NCI-H1694 (cell line): ENCODE results near the gene TRIM61.
"Not testable (repeated sequence)": the region's sequence is repeated elsewhere in the genome, so short reads cannot be mapped to it uniquely, and the experiment has no call there.

Source experiments
- DNase-seq: peaks from one replicate; lab custom pipeline; 2025; lab: John Stamatoyannopoulos, UW

The TRIM61 gene

DNA sequence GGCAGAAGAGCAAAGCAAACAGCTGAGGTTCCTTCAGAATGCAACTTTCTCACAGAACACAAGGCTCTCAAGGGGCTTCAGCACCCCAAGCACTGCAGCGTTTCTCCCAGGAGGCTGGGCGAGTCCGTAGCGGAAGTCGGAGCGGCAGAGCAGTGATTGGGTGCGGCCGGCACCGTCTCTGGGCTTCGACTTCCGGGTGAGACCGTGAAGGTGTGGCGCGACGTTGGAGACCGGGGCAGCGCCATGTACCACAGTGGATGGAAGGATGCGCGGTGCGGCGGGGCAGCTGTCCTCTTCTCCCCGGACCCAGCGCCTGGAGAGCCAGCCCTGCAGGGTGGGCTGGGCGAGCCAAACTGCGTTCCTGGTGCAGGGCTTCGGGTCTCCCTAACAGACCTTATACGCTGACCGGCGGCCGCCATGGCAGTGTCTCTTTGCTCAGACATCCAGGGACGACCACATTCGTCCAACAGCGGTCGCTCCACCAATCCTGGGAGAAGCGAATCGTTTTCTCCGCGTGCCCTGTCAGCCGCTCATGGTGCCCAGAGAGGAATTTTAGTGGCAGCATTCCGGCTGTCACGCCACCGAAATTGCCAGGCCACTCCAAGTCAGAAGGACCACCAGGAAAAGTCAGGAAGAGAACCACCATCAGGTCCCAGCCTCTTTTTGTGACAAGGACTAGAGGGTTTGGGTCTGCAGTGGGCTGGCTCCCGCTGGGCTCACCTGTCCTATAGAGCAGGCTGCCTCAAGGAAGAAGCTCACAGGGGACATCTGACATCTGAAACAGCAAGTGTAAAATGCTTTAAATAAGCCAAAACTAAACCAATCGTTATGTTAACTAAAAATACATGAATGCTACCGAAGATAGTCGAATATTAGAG is 20.5 kb downstream of the TRIM61 start:
- no peak for DNase-seq

GRCh38 chr4:164955107-164955805 is 22.2 kb downstream of the TRIM61 start:
- no peak for DNase-seq

- no peak for DNase-seq
Observed at GRCh38 chr4:164952551-164952950, 24.9 kb downstream of the TRIM61 start.

DNA sequence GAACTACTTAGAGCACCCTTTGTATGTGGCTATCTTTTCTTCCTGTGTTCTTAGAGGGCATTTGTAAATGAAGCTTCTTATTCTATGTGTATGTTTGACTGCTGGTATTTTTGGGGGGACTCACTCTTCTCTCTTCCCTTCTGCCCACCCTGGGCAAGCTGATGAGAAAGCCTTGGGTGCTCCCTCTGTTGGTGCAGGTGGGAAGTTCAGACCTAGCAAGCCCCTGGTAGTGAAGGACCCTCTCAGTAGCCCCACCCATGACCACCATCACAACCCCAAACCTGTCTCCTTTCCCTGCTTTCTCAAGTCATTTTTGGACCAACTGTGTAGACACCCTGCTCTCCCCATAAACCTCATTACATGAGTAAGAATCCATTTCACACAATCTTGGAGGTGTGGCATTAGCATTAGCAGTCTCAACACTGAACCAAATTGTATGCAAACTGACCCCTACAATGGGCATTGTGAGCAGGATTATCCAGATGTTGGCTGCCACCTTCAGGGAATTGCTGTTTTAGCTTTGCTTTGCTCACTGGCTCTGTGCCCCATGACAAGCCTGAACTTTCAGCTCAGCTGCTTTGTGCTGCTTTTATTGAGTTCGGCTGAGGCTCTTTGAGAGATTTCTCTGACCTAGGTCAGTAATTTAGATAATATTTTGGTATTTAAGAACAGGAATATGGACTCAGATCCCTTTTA is 27.9 kb downstream of the TRIM61 start:
- DNase-seq: no peak

DNA sequence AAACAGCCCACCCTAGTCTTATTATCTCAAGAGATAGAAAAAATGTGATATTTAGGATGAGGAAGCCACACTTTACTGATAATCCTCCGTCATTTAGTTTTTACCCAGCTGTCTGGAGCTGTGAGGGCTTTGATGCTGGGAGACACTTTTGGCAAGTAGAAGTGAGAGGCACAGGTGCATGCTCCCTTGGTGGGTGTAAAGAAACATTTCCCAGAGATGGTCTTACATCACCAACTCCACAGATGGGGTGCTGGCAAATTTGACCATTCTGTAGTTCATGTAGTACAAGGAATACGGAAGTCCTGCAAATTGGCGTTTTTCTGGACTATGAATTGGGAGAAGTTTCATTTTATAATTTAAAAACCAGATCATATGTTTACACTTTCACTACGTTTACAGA is 28.5 kb downstream of the TRIM61 start:
- DNase-seq: no peak

DNA sequence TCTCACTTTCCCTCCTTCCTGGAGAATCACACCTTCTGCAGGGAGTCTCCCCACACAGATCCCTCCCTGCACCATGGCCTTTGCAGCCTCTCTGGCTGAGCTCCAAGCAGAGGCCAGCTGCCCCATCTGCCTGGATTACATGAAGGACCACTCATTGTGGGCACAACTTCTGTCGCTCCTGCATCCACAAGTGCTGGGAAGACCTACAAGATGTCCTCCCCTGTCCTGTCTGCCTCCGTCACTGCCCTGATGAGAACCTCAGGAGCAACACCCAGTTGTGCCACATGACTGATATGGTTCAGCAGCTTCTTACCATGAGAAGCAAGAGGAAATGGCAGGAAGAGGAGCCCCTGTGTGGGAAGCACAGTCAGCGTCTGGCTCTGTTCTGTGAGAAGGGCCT is 29.5 kb downstream of the TRIM61 start:
- not testable (repeated sequence) for DNase-seq

- DNase-seq: no peak
Observed at GRCh38 chr4:164946810-164947209, 30.6 kb downstream of the TRIM61 start.

DNA sequence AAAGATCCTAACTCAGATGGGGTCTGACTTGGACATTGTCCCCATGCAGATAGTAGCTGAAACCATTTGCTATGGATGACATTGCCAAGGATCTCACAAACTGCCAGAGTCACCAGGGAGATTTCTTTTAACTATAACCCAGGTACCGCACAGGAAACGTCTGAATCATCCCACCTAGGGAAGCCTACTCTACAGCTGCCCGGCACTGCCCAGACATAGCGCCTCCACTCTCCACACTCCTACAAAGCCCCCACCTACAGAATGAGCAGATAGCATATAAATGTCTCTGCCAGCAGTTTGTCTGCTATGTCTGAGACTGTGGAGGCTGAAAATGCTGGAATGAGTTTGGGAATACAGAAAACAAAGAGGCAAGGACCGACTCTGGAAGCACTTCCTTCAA is 32.3 kb downstream of the TRIM61 start:
- no peak for DNase-seq

DNA sequence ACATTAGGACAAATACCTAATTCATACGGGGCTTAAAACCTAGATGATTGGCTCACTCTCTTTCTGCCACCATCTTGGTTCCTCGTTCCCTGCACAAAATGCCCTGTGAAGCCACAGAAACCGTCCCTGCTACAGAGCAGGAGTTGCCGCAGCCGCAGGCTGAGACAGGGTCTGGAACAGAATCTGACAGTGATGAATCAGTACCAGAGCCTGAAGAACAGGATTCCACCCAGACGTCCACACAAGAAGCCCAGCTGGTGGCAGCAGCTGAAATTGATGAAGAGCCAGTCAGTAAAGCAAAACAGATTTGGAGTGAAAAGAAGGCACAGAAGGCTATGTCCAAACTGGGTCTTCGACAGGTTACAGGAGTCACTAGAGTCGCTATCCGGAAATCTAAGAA is 34.3 kb downstream of the TRIM61 start:
- no peak for DNase-seq

- no peak for DNase-seq
Observed at GRCh38 chr4:164937576-164938270, 39.7 kb downstream of the TRIM61 start.

- DNase-seq: not testable (repeated sequence)
Observed at GRCh38 chr4:164935865-164936606, 41.4 kb downstream of the TRIM61 start.

DNA sequence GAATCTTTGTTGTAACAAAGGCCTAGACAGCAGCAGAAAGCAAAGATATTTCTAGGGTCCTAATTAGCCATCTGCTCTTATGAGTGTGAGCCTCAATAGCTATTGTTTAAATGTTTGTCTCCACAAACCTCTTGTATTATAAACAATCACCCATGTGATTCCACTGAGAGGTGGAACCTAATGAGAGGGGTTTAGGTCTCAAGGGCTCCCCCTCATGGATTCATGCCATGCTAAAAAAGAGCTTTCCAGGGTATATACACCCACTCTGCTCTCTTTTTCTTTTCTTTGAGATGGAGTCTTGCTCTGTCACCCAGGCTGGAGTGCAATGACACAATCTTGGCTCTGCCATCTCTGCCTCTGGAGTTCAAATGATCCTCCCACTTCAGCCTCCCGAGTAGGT is 42.1 kb downstream of the TRIM61 start:
- DNase-seq: no peak

GRCh38 chr4:164933244-164933643 is 44.2 kb downstream of the TRIM61 start:
- no peak for DNase-seq

DNA sequence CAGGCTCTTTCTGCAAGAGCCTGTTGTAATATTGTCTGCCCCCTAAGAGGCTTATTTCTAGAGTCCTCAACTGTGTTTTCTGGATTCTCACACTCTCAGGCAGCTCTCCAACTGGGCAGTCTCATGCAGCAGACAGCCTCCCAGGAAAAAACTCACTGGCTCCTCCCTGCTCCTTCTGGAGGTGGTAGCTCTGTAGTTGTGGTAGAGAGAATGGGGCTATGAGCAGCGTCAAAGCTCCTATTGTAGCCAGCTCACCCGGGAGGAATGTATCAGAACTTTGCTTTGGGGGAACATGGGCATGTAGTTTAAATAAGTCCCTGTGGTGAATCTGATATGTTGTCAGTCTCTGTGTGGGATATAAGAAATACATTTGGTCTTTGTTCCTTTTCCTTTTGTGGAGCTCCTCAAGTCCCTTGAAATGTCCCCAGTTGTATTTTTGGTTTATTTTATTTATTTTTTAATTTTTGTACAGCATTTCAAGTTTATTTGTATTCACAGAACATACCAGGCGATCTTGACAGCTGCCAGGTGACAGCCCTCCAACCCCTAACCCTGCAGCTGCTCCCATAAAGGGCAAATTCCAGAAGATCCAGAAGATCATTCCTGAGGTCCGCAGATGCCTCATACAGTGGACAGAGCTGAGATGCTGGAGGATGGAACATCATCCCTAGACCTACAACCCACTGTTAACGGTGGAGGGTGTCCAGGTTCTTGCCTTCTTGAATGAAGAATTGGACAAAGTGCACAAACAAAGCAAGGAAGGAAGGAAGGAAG is 45.7 kb downstream of the TRIM61 start:
- DNase-seq: no peak

DNA sequence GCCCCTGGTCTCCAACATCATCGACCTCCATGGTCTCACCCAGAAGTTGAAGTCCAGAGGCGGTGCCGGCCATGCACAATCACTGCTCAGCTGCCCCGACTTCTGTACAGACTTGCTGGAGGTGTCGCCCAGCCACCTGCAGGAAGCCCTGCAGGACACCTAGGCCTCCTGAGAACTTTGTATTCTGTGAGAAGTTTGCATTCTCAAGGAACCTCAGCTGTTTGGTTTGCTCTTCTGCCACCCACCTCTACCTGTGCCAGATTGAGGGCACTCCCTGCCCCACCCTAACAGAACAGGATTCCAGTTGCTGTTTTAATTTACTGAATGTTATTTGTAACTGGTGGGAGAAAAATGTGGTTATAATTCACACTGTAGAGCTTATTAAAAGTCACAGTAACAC is 46.8 kb downstream of the TRIM61 start:
- DNase-seq: no peak

- DNase-seq: not testable (repeated sequence)
Observed at GRCh38 chr4:164927101-164927500, 50.4 kb downstream of the TRIM61 start.

GRCh38 chr4:164926301-164926700 is 51.2 kb downstream of the TRIM61 start:
- DNase-seq: no peak

DNA sequence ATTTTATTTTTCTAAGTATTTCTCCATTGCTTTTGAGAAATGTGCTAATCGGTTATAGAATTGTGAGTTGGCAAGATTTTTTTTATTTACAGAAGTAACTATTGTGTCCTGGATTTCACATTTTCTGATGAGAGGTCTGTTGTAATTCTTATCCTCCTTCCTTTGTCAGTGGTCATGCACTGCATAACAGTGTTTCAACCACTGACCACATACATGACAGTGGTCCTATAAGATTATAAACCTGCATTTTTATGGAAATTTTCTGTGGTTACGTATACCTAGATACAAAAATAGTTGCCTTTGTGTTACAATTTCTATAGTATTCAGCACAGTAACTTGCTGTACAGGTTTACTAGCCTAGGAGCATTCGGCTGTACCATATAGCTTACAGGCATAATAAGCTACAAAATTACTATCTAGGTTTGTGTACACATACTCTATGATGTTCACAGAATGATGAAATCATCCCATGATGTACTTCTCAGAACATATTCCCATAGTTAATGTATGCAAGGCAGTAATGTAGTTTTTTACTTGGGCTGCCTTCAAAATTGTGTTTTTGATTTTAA is 52.7 kb downstream of the TRIM61 start:
- DNase-seq: no peak

- DNase-seq: no peak
Observed at GRCh38 chr4:164918956-164919355, 58.5 kb downstream of the TRIM61 start.
